ENCODE measurements around the gene GNG4.
"Not testable (repeated sequence)": the region's sequence is repeated elsewhere in the genome, so short reads cannot be mapped to it uniquely, and the experiment has no call there.

GNG4 gene

DNA sequence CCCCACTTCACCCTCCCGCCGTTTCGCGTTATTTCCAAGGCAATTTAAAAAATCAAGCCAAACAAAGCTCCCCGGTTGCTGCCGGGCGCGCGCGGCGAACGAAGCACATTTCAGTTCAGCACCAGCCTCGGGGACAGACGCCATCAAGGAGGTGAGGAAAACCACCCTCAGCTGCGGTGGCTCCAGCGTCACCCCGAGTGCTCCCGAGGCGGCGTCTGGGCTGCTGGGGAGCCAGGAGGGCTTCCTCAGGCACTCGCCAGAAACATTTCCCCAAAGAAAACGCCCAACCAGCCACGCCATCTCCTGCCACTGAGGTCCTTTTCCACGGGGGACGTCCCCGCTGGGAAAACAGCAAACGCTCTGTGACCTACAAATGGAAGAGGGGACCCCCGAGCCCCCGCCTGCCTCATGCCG, 623 bp downstream of the GNG4 start:
- DNase-seq = peak; percentile 40 to 41

DNA sequence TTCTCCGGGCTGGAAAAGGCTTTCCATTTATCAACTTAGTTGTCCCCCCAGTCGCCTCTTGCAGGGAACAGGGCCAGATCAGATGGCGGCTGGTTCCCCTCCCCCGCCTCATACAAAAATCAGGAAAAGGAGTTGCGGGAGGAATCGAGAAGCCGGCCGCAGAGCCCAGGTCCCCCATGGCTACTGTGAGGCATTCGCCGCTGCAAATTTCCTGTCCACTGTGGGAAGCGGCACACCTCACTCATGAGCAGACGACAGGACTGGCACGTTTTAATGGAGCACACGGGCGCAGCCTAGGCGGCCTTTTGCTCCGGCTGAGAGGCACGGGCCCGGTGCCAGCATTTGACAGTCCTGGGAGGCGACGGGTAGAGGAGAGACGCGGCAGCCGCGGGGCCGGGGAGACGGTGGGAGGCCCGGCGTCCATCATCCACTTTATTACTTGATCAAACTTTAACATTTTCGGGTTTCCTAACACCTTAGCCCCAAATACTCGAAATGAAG, 1.1 kb downstream of the GNG4 start:
- no peak for DNase-seq

DNA sequence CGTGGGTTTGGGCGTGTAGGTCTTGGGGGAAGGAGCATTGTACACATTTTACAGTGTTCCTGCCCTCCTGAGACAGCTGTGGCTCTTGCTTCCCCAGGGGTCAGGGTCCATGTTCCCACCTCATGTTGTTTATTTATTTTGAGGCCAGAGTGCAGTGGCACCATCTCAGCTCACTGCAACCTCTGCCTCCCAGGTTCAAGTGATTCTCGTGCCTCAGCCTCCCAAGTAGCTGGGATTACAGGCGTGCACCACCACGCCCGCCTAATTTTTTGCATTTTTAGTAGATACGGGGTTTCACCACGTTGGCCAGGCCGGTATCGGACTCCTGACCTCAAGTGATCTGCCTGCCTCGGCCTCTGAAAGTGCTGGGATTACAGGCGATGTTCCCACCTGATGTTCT, 2.0 kb downstream of the GNG4 start:
- DNase-seq = not testable (repeated sequence)

GRCh38 chr1:235646463-235646862, 3.1 kb downstream of the GNG4 start:
- no peak for DNase-seq

GRCh38 chr1:235644693-235645305, 4.8 kb downstream of the GNG4 start:
- DNase-seq = no peak

GRCh38 chr1:235643837-235644692, 5.5 kb downstream of the GNG4 start:
- DNase-seq = no peak

- DNase-seq = no peak
These were observed 6.6 kb downstream of the GNG4 start for GRCh38 chr1:235642943-235643371.

DNA sequence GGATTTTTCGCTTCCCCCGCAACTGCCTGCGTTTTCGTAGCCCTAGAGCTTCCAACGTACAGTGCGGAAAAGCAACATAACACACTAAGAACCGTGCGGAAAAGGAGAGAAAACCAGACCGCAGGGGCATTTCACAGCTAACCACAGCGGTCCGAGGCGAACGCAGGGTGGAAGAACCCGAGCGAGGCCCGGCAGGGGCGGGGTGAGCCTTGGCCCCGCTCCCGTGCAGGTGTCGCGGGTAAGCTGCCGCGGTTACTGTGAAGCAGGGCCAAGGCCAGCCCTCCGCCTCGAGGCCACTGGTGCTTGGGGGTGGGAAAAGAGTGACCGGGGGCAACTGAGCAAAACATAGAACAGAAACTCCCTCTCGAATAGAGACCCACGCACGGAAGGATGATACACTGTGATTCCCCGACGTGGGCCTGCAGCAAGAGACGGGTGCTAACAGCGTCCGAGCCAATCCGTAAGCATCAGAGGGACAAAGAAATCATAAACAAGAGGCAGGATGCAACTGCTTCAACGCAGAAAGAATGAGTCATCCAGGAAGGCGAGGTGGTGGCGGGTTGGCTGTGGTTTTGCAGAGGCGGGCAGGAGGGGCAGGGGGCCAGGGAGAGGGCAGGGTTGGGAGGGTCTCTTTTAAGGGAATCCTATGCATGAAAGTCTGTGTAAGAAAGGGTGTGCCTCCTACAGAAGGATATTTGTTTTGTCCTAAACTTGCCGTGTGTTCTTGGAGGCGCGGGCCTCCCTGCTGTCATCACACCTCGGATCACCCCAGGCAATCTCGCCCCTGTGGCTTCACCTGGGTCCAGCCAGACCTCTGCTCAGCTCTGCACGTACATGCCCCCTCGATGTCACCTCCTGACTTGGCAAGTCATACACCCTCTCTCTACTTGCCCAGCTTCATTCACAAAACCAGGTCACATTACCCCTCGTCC, 7.3 kb downstream of the GNG4 start:
- no peak for DNase-seq

GRCh38 chr1:235640580-235640979, 9.0 kb downstream of the GNG4 start:
- DNase-seq = no peak

- DNase-seq = no peak
These were observed 10.1 kb downstream of the GNG4 start for GRCh38 chr1:235639226-235640205.

DNA sequence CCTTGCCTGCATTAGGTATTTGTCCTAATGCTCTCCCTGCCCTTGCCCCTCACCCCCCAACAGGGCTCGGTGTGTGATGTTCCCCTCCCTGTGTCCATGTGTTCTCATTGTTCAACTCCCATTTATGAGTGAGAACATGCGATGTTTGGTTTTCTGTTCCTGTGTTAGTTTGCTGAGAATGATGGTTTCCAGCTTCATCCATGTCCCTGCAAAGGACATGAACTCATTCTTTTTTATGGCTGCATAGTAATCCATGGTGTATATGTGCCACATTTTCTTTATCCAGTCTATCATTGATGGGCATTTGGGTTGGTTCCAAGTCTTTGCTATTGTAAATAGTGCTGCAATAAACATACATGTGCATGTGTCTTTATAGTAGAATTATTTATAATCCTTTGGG, 11.0 kb downstream of the GNG4 start:
- not testable (repeated sequence) for DNase-seq

DNA sequence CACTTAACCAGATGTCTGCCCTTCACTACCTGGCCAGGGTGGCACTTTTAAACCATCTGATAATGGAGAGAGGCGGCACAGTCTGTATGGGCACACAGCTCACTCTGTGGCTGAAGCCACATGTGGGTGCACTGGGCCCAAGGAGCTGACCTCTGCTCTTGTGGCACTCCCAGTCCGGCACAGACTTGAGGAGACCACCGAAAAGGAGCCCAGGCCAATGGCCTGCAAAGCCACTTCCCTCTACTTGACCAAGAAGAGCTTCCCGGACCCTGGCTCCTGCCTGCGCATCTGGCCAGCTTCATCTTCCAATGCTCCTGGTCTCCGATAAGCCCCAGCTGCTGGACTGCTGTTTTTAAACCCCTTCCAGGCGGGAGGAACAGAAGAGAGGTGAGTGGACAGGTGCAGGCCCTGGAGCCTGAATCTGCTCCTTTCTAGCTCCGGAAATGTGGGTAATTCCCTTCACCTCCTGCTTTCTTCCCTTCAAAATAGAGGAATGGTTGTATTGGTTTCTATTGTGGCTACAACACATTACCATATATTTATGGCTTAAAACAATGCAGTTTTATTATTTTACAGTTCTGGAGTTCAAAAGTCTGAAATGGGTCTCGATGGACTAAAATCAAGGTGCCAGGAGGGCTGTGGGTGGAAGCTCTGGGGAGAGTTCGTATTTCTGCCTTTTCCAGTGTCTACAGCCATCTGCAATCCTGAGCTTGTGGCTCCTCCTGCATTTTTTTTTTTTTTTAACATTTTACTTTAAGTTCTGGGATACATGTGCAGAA, 11.6 kb downstream of the GNG4 start:
- no peak for DNase-seq

- DNase-seq = no peak
These were observed 13.5 kb downstream of the GNG4 start for GRCh38 chr1:235635938-235636662.

DNA sequence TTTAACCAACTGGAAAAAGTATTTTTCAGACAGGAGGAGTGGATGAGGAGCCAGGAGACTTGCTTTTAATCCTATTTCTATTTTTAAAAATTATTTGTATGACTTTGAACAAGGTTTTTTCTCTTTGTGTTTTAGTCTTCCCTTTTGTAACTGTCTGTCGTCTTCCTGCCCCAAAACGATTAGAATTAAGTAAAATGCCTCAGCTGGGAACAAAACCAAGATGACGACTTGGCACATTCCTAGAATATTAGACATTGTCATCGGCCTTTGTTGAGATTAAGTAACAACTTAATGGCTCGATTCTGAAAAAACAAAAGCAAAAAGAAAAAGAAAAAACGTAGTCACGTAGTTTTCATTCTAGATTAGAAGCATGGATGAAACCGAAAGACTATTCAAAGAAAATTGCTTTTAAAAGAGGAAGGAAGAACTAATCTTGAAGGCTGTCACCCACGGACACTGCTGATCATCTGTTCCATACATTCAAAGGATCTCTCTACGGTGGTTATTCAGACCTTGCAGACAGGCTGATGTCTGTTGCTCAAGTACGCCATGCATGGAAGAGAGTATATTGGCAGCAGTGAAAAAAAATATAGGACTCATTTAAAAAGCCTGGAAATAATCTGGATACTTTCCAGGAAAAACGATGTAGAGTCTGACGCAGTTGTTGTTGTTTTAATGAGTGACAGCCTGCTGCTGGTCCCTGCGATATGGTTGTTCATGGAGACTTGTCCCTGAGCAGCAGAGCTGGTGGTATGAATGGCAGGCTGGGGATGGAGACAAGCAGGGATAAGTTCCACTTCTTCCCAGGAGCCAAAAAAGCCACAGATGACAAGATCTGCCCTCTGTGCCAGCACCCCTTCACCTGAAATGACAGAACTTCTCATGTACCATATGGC, 16.8 kb downstream of the GNG4 start:
- DNase-seq = peak in 1 of 2 donors; percentile 59

DNA sequence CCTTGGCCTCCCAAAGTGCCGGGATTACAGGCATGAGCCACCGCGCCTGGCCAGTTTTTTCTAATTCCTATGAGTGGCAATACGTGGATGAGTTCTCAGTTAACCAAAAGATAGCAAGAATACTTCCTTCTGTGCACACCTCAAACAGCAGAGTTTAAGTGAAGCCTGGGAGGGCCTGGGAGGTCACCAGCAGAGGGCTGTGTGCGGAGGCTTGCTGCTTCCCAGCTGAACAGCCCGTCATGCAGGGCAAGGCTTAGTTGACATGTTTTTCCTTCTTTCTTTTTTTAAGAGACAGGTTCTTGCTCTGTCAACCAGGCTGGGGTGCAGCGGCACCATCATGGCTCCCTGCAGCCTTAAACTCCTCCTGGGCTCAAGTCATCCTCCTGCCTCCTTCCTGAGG, 17.8 kb downstream of the GNG4 start:
- no peak for DNase-seq

- DNase-seq = no peak
These were observed 21.1 kb downstream of the GNG4 start for GRCh38 chr1:235628316-235629005.

GRCh38 chr1:235625831-235626230, 23.8 kb downstream of the GNG4 start:
- DNase-seq = no peak

GRCh38 chr1:235625340-235625739, 24.2 kb downstream of the GNG4 start:
- no peak for DNase-seq

Measured in bone marrow (tissue), 2 donors.